Esophagus muscularis mucosa (tissue), 4 donors: ENCODE measurements around the gene ADAMTS2.

Experiments used
- CTCF ChIP-seq, 3 experiments: fragments of 200-600 bp in 2 of 3; fragments of 450-650 bp in 1 of 3; sonication (generic) in 2 of 3; IDR thresholded peaks; one replicate each; pipeline ENCODE4 v1.5.1; 2017 to 2019; ENCODE audit warnings: antibody characterized with exemption in 3 of 3, mild to moderate bottlenecking in 2 of 3, moderate library complexity in 1 of 3
- EP300 ChIP-seq: sonication (generic); formaldehyde crosslinking; IDR thresholded peaks from one replicate; pipeline ENCODE4 v1.6.1; 2017; ENCODE audit warnings: antibody characterized with exemption
- POLR2A ChIP-seq: fragments of 450-650 bp; IDR thresholded peaks from one replicate; pipeline ENCODE4 v1.6.1; 2017; ENCODE audit warnings: antibody characterized with exemption, moderate library complexity, mild to moderate bottlenecking, low read depth
- POLR2AphosphoS5 ChIP-seq, 2 donors: sonication (generic); formaldehyde crosslinking; IDR thresholded peaks; one replicate each; pipeline ENCODE4 v1.6.1; 2017; ENCODE audit warnings: antibody characterized with exemption in 2 of 2

DNA sequence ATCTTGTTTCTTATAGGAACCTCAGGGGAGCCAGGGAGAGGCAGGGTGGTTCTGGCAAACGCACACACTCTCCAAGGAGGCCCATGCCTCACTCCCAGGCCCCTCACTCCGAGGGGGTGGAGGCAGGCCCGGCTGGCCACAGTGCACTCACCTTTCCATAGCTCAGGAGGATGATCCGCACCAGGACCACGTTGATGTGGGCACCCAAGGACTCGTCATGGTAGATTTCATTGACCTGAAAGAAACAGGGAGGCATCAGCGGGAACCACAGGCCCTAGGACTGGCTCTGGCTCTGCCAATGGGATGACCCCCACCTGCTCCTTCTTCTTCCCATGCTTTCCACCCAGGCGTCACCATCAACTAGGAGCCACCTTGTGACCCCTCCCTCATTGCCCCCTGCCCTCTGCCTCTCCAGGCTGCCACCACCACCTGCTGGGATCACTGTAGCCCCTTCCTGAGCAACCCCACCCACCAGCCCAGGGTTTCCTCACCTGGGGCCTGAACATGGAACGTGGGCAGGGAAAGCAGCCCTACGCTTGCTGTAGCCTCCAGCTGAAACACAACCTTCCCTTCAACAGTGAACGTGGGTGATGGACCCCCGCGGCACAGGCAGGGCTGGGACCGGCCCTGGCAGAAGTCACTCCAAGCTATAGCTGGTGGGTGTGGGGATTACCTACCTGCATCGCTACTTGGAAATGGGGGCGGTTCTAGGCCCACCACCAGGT is 164.2 kb downstream of the ADAMTS2 start:
- no peak for TF ChIP-seq POLR2AphosphoS5 (IDR thresholded peaks at IDR 0.05)
- no peak for TF ChIP-seq CTCF (IDR thresholded peaks at IDR 0.05)
- TF ChIP-seq POLR2A: no peak
- no peak for TF ChIP-seq EP300
